GM12801 (cell line): ENCODE results near the gene CCN2.

Source experiments
- CTCF ChIP-seq: IDR thresholded peaks from one replicate; pipeline ENCODE4 v1.5.1; 2011; ENCODE audit warnings: control low read depth; ENCODE audit not compliant: insufficient read length; ENCODE audit errors: extremely low read depth

CCN2 gene

GRCh38 chr6:131954059-131954774 is 3.0 kb upstream of the CCN2 start:
- TF ChIP-seq CTCF = no peak

GRCh38 chr6:131952886-131953509 is 1.8 kb upstream of the CCN2 start:
- no peak for TF ChIP-seq CTCF

GRCh38 chr6:131951576-131952230 is 531 bp upstream of the CCN2 start:
- TF ChIP-seq CTCF = no peak

- no peak for TF ChIP-seq CTCF
Observed at GRCh38 chr6:131949909-131950766, 1.0 kb downstream of the CCN2 start.

- TF ChIP-seq CTCF = no peak
Observed at GRCh38 chr6:131949620-131949908, 1.6 kb downstream of the CCN2 start.

GRCh38 chr6:131948692-131949619 is 2.2 kb downstream of the CCN2 start:
- TF ChIP-seq CTCF = no peak
